Spleen (tissue), 11 donors: ENCODE measurements around the gene PTH1R. TPM values are rescaled to one million over a fixed set of nuclear protein-coding genes. Genes with fewer than 3 reads are reported as not detected.
A peak's percentile ranks its signal among the peaks of the same experiment; 100 is the strongest.
"Not testable (repeated sequence)": the region's sequence is repeated elsewhere in the genome, so short reads cannot be mapped to it uniquely, and the experiment has no call there.

Experiments used
- DNase-seq: peaks from one replicate; pipeline ENCODE4 v3.0.0-alpha.2; 2020
- H3K27ac ChIP-seq, 8 donors: fragments of 200-600 bp; sonication (generic) in 7 of 8; 1 replicate in 4 of 8; 2 replicates in 4 of 8; pipeline versions ENCODE4 v1.5.0 to v1.8.0; 2016 to 2021; ENCODE audit warnings: inconsistent platforms in 4 of 8, mild to moderate bottlenecking in 4 of 8, moderate library complexity in 1 of 8
- H3K27me3 ChIP-seq, 7 donors: fragments of 200-600 bp; sonication (generic) in 6 of 7; replicated peaks in 1 of 7; 1 replicate in 4 of 7; 2 replicates in 3 of 7; pipeline versions ENCODE4 v1.5.0 to v1.8.0; 2016 to 2021; ENCODE audit warnings: inconsistent platforms in 3 of 7, mild to moderate bottlenecking in 1 of 7
- H3K36me3 ChIP-seq, 6 donors: fragments of 200-600 bp; sonication (generic) in 5 of 6; 1 replicate in 4 of 6; 2 replicates in 2 of 6; pipeline versions ENCODE4 v1.5.0 to v1.8.0; 2016 to 2021; ENCODE audit warnings: inconsistent platforms in 2 of 6
- H3K4me1 ChIP-seq, 6 donors: fragments of 200-600 bp; sonication (generic) in 5 of 6; 1 replicate in 3 of 6; 2 replicates in 3 of 6; pipeline versions ENCODE4 v1.5.0 to v1.8.0; 2016 to 2021; ENCODE audit warnings: inconsistent platforms in 3 of 6
- H3K4me3 ChIP-seq, 8 donors: fragments of 200-600 bp; sonication (generic) in 7 of 8; 1 replicate in 4 of 8; 2 replicates in 4 of 8; pipeline versions ENCODE4 v1.5.0 to v1.8.0; 2016 to 2021; ENCODE audit warnings: inconsistent platforms in 4 of 8, mild to moderate bottlenecking in 4 of 8, moderate library complexity in 2 of 8
- H3K9me3 ChIP-seq, 8 donors: fragments of 200-600 bp; sonication (generic) in 7 of 8; 1 replicate in 4 of 8; 2 replicates in 4 of 8; pipeline versions ENCODE4 v1.5.0 to v1.8.0; 2016 to 2021; ENCODE audit warnings: inconsistent platforms in 4 of 8
- POLR2A ChIP-seq, 3 donors: fragments of 450-650 bp; IDR thresholded peaks; one replicate each; pipeline ENCODE4 v1.5.1; 2017; ENCODE audit warnings: antibody characterized with exemption in 3 of 3, mild to moderate bottlenecking in 1 of 3
- POLR2AphosphoS5 ChIP-seq, 3 donors: sonication (generic); formaldehyde crosslinking; IDR thresholded peaks; one replicate each; pipeline ENCODE4 v1.5.1; 2017; ENCODE audit warnings: antibody characterized with exemption in 3 of 3
- WGBS, 5 donors: extraction: QIAGEN DNeasy Blood & Tissue Kit in 3 of 5; methylation state at CpG; one replicate each; pipeline versions ENCODE4 v1.1.5 to v1.1.7; 2013 to 2018; 5-methylcytosine and 5-hydroxymethylcytosine counted together
- intact Hi-C: fragments of 100-400 bp; cut with DNase I; formaldehyde crosslinking; loops from one replicate; pipeline ENCODE4 v1.15.0; 2023; ENCODE audit warnings: low total_unique reads
- polyA plus RNA-seq, 3 donors: library from polyadenylated mRNA; stranded (reverse); fragments of 200-250 nt; gene quantifications; one replicate each; pipeline ENCODE4 v1.2.1, GENCODE V29; 2013
- total RNA-seq, 7 donors: library from RNA; depleted of rRNA in 3 of 7; stranded (reverse); fragments of >200 nt in 3 of 7; fragmentation: NEBNext Ultra II Directional in 4 of 7; extraction: Animal tissue kit (Norgen Biotek cat#: 25700) in 4 of 7; gene quantifications; one replicate each; pipeline versions ENCODE4 v1.1.0 to v1.2.1, GENCODE V29; 2016 to 2021
- TF ChIP-seq, protein P1 (sequence below), 11 experiments: fragments of 200-600 bp in 7 of 11; fragments of 450-650 bp in 4 of 11; sonication (generic) in 4 of 11; IDR thresholded peaks in 8 of 11; conservative IDR thresholded peaks in 3 of 11; 1 replicate in 7 of 11; 2 replicates in 4 of 11; pipeline versions ENCODE4 v1.4.0 to v1.8.0; 2016 to 2021; ENCODE audit warnings: antibody characterized with exemption in 11 of 11, inconsistent platforms in 4 of 11, mild to moderate bottlenecking in 1 of 11
- donor health status: healthy with polysubstance abuse.
- donor health status: DM: no; HTN: no; CAD: no; lungs with moderate emphysema.
- donor health status: DM: no; HTN: no; CAD: no.
- donor health status: Bipolar disorder and iron deficiency.
- donor health status: healthy.
- donor health status: DM: no; HTN: no; CAD: no.
- donor health status: DM: yes; HTN: yes; CAD: no.

Gene PTH1R
- total and polyA plus RNA-seq, 10 donors, result 5.1 to 190 (median 34.1) TPM

DNA sequence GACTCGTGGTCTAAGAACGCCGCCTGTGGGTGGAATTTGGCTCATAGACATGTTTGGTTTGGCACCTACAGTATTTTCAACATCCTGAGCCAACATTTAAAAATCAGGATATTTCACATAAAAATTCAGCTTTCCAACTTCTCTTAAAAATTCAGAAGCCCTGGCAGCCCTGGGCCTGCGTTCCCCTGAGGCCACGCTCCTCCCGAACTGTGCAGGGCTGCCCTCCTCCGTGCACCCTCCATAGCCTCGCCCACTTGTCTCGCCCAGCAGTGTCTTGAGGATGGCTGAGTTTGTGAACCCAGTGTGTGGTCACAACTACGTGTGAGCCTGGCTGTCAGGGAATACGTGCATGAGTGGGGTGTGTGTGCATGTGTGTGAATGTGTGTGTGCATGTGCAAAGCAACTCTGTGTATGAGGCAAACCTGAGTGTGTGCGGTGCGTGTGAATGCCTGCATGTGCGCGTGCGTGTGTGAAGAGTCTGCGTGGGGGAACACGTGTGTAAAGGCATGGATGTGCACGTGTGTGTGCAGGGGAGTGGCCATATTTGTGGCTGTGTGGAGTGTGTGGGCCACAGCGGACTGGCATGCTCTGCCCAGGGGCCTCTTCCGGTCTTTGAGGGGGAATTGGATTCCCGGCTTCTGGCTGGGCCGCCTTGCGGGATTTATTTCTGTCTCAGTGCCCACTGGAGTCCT, 30.9 kb downstream of the PTH1R start:
- peak; percentile 55 for DNase-seq
- Histone ChIP-seq H3K27ac (no peak overlapping the region), H3K4me3 (no peak overlapping the region), H3K36me3 (no peaks in the 10 kb centered on the region), H3K27me3 (no peaks in the 10 kb centered on the region), H3K9me3 (no peaks in the 10 kb centered on the region), H3K4me1 (peaks cover 3 to 26% (median 18%) of the 10 kb centered on the region in 6 donors)
- intact Hi-C loops, result no loop called here
- TF ChIP-seq POLR2A (IDR thresholded peaks at IDR 0.05) (no peak), POLR2AphosphoS5 (IDR thresholded peaks at IDR 0.05) (peak; percentile 14 to 41 (median 24))
- TF ChIP-seq, protein P1, sequence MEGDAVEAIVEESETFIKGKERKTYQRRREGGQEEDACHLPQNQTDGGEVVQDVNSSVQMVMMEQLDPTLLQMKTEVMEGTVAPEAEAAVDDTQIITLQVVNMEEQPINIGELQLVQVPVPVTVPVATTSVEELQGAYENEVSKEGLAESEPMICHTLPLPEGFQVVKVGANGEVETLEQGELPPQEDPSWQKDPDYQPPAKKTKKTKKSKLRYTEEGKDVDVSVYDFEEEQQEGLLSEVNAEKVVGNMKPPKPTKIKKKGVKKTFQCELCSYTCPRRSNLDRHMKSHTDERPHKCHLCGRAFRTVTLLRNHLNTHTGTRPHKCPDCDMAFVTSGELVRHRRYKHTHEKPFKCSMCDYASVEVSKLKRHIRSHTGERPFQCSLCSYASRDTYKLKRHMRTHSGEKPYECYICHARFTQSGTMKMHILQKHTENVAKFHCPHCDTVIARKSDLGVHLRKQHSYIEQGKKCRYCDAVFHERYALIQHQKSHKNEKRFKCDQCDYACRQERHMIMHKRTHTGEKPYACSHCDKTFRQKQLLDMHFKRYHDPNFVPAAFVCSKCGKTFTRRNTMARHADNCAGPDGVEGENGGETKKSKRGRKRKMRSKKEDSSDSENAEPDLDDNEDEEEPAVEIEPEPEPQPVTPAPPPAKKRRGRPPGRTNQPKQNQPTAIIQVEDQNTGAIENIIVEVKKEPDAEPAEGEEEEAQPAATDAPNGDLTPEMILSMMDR (IDR thresholded peaks at IDR 0.05 in 8 of 11, conservative IDR thresholded peaks at IDR 0.05 in 3 of 11), result peak in 1 of 11 experiments; percentile 12
- 75 to 83% (median 82%) methylated on average over 24 of the region's 24 CpGs for WGBS, 5 donors

DNA sequence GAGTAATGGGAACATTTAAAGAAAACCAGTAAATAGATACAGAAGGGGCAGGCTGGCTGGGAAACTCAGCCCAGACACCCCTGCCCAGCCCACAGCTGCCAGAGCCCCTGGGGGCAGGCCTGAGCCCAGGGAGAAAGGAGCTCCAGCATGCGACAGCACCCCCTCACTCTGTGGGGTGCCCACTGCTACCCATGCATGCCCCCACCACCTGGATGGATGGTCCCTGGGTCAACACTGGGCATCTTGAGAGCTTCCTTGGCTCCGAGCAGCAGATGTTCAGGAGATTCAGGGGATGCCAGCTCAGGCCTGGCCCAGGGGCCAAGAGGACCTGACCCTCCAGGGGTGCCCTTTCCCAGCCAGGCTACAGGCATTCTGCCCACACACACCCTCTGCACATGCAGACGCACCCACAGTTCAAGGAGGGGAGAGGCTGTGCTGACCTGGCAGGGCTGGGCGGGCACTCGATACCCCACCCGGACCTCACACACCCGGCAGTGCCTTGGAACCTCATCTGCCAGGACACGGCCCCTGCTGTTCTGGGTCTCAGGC, 31.5 kb downstream of the PTH1R start:
- no peaks in the 10 kb centered on the region for H3K27me3 ChIP-seq
- H3K4me1 ChIP-seq, result peaks cover 3 to 27% (median 19%) of the 10 kb centered on the region in 6 donors
- H3K36me3 ChIP-seq, result no peaks in the 10 kb centered on the region
- H3K27ac ChIP-seq, result no peak overlapping the region
- DNase-seq, result no peak
- H3K9me3 ChIP-seq, result no peaks in the 10 kb centered on the region
- H3K4me3 ChIP-seq, result no peak overlapping the region
- intact Hi-C loops, result no loop called here
- TF ChIP-seq POLR2A (IDR thresholded peaks at IDR 0.05), result no peak
- peak in 1 of 3 donors; percentile 53 for TF ChIP-seq POLR2AphosphoS5 (IDR thresholded peaks at IDR 0.05)
- 36 to 81% (median 66%) methylated on average over 6 to 8 of the region's 8 CpGs for WGBS, 5 donors

DNA sequence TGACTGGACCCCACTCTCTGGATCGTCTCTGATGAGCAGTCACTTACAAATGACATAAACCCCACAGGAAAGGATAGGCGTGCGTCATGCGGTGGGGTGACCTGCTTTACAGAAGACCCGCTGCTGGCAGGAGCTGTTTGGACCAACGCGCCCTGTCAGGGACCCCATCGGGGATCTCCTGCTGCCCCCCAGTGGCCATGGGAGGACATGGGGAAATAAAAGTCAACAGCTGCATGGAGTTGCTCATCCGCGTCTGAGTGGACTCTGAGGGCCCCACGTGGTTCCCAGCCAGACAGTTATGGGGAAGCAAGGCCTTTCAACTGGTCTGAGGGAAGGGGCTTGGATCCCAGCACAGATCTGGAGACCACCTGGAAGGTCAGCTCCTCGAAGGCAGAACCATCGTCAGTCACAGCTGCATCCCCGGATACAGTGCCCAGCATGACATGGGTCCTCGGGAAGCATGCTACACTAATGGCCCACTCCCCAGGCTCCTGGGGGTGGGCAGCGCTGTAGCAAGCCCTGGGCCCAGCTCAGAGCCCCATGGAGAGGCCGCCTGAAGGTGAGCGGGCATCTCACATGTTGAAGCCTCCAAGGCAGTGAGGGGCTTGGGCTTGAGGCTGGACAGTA, 32.1 kb downstream of the PTH1R start:
- DNase-seq, result peak; percentile 93
- Histone ChIP-seq H3K9me3 (no peaks in the 10 kb centered on the region), H3K4me3 (no peak overlapping the region), H3K27me3 (no peaks in the 10 kb centered on the region), H3K27ac (no peak overlapping the region), H3K4me1 (peaks cover 3 to 29% (median 19%) of the 10 kb centered on the region in 6 donors), H3K36me3 (no peaks in the 10 kb centered on the region)
- TF ChIP-seq, protein P1 (IDR thresholded peaks at IDR 0.05 in 8 of 11, conservative IDR thresholded peaks at IDR 0.05 in 3 of 11), result peak; percentile 70 to 87 (median 82)
- no peak for TF ChIP-seq POLR2A (IDR thresholded peaks at IDR 0.05)
- peak; percentile 40 to 47 (median 45) for TF ChIP-seq POLR2AphosphoS5 (IDR thresholded peaks at IDR 0.05)
- WGBS, 5 donors, result 0 to 26% (median 22%) methylated on average over 10 to 18 of the region's 18 CpGs
- intact Hi-C loops, result no loop called here

DNA sequence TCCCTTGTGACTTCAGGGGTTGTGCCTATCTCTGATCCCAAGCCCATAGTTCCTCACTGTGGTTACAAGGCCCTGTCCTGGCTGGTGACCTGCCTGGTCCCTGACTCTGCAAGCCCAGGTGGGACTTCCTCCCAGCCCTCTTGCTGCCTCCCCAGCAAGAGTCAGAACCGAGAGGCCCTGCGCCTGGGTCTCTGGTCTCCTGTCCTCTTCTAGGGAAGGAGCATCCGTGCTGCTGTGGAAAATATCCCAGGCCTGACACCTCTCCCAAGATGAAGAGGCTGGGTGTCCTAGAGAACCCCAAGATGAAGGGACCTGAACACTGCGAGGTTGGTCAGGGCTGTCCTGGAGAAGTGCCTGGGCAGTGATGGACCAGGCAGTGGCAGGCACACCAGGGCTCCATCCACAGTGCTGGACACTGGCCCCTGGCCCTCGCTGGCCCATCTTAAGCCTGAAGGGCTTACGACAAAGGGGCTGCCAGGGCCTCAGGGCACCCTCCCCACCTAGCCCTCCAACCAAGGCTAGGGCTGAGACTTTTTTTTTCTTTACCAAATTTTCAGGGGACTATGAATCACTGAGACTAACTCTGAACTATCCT, 32.7 kb downstream of the PTH1R start:
- no peak overlapping the region for H3K27ac ChIP-seq
- intact Hi-C loops, result no loop called here
- TF ChIP-seq POLR2A (IDR thresholded peaks at IDR 0.05) (no peak), POLR2AphosphoS5 (IDR thresholded peaks at IDR 0.05) (no peak)
- TF ChIP-seq, protein P1 (IDR thresholded peaks at IDR 0.05 in 8 of 11, conservative IDR thresholded peaks at IDR 0.05 in 3 of 11), result no peak

DNA sequence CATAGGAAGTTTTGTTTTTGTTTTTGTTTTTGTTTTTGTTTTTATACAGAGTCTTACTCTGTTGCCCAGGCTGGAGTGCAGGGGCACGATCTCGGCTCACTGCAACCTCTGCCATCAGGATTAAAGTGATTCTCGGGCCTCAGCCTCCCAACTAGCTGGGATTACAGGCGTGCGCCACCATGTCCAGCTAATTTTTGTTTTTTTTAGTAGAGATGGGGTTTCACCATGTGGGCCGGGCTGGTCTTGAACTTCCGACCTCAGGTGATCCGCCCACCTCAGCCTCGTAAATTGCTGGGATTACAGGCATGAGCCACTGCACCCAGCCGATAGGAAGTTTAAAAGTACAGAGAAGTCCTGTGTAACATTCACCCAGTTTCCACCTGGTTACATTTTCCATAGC, 33.4 kb downstream of the PTH1R start:
- intact Hi-C loops, H3K27ac ChIP-seq, H3K27me3 ChIP-seq, H3K4me3 ChIP-seq, H3K9me3 ChIP-seq, H3K36me3 ChIP-seq: not testable (repeated sequence)
- H3K4me1 ChIP-seq, result peaks cover 3 to 29% (median 19%) of the 10 kb centered on the region in 6 donors
- WGBS, 5 donors, result 90 to 94% (median 91%) methylated on average over 9 to 10 of the region's 10 CpGs
- DNase-seq, result peak; percentile 38

More for the DNA sequence above, 32.7 kb downstream of the PTH1R start:
- WGBS, 5 donors, result 75 to 93% (median 88%) methylated on average over 6 of the region's 6 CpGs
- H3K27me3 ChIP-seq, result no peaks in the 10 kb centered on the region
- H3K9me3 ChIP-seq, result no peaks in the 10 kb centered on the region
- peaks cover 3 to 29% (median 19%) of the 10 kb centered on the region in 6 donors for H3K4me1 ChIP-seq
- peaks cover 0 to 3% (median 0%) of the 10 kb centered on the region in 6 donors for H3K36me3 ChIP-seq
- no peak overlapping the region for H3K4me3 ChIP-seq
- DNase-seq, result peak; percentile 59
